H1 (cell line): ENCODE data around the gene CADM1.

ENCODE experiments used
- ATF2 ChIP-seq: IDR thresholded peaks from 2 replicates; pipeline ENCODE4 v1.6.1; 2012; ENCODE audit warnings: low read length, inconsistent platforms
- CHD7 ChIP-seq: fragments of 300-600 bp; sonication (generic); IDR thresholded peaks from 2 replicates; pipeline ENCODE4 v1.7.1; 2012; ENCODE audit warnings: low read length, moderate library complexity, mild to moderate bottlenecking, inconsistent platforms; ENCODE audit not compliant: insufficient replicate concordance
- CREB1 ChIP-seq: IDR thresholded peaks from 2 replicates; pipeline ENCODE4 v1.6.1; 2012; ENCODE audit warnings: inconsistent platforms
- CTCF ChIP-seq, 3 experiments: IDR thresholded peaks; 1 replicate in 2 of 3; 2 replicates in 1 of 3; pipeline versions ENCODE4 v1.5.1 to v1.6.1; 2011; ENCODE audit warnings: low read length in 3 of 3, mild to moderate bottlenecking in 3 of 3, inconsistent platforms in 2 of 3, low read depth in 1 of 3, moderate library complexity in 1 of 3; ENCODE audit not compliant: insufficient read depth in 1 of 3; ENCODE audit errors: control extremely low read depth in 1 of 3
- EP300 ChIP-seq, 2 experiments: IDR thresholded peaks; 1 replicate in 1 of 2; 2 replicates in 1 of 2; pipeline ENCODE4 v1.6.1; 2011 to 2012; ENCODE audit warnings: low read depth in 2 of 2, low read length in 2 of 2, mild to moderate bottlenecking in 2 of 2, borderline replicate concordance in 1 of 2, inconsistent platforms in 1 of 2, moderate library complexity in 1 of 2
- FOSL1 ChIP-seq: IDR thresholded peaks from 2 replicates; pipeline ENCODE4 v1.6.1; 2011; ENCODE audit warnings: mild to moderate bottlenecking, low read depth, low read length, moderate library complexity; ENCODE audit not compliant: insufficient read depth
- NANOG ChIP-seq: IDR thresholded peaks from 2 replicates; pipeline ENCODE4 v1.6.1; 2011; ENCODE audit warnings: low read length, low read depth, mild to moderate bottlenecking, inconsistent platforms; ENCODE audit not compliant: insufficient read depth, poor library complexity, severe bottlenecking
- PHF8 ChIP-seq: fragments of 200-600 bp; sonication (generic); conservative IDR thresholded peaks from 2 replicates; pipeline ENCODE4 v1.7.1; 2012; ENCODE audit warnings: low read depth, mild to moderate bottlenecking, inconsistent platforms, low read length, moderate library complexity
- TEAD4 ChIP-seq: IDR thresholded peaks from 2 replicates; pipeline ENCODE4 v1.6.1; 2012; ENCODE audit warnings: low read depth, low read length, inconsistent platforms, mixed read lengths

GRCh38 chr11:115409691-115410220, 94.5 kb downstream of the CADM1 start:
- TF ChIP-seq NANOG = no peak
- no peak for TF ChIP-seq TEAD4
- no peak for TF ChIP-seq ATF2
- no peak for TF ChIP-seq FOSL1
- no peak for TF ChIP-seq CREB1
- no peak for TF ChIP-seq EP300 (IDR thresholded peaks at IDR 0.05; ENCODE audit: borderline replicate concordance in 1 of 2, low read depth in 2 of 2, low read length in 2 of 2)
- no peak for TF ChIP-seq CHD7
- no peak for TF ChIP-seq CTCF (IDR thresholded peaks at IDR 0.05; ENCODE audit: control extremely low read depth in 1 of 3, insufficient read depth in 1 of 3, low read depth in 1 of 3, low read length in 3 of 3)
- TF ChIP-seq PHF8 = no peak
